ELF-1 (cell line): Measurements from ENCODE around the gene CFAP410.
"Not testable (repeated sequence)": the region's sequence is repeated elsewhere in the genome, so short reads cannot be mapped to it uniquely, and the experiment has no call there.

Source experiments
- DNase-seq: peaks from one replicate; pipeline ENCODE4 v3.0.0-alpha.2; 2016; ENCODE audit warnings: low read depth, low spot score

CFAP410 gene

DNA sequence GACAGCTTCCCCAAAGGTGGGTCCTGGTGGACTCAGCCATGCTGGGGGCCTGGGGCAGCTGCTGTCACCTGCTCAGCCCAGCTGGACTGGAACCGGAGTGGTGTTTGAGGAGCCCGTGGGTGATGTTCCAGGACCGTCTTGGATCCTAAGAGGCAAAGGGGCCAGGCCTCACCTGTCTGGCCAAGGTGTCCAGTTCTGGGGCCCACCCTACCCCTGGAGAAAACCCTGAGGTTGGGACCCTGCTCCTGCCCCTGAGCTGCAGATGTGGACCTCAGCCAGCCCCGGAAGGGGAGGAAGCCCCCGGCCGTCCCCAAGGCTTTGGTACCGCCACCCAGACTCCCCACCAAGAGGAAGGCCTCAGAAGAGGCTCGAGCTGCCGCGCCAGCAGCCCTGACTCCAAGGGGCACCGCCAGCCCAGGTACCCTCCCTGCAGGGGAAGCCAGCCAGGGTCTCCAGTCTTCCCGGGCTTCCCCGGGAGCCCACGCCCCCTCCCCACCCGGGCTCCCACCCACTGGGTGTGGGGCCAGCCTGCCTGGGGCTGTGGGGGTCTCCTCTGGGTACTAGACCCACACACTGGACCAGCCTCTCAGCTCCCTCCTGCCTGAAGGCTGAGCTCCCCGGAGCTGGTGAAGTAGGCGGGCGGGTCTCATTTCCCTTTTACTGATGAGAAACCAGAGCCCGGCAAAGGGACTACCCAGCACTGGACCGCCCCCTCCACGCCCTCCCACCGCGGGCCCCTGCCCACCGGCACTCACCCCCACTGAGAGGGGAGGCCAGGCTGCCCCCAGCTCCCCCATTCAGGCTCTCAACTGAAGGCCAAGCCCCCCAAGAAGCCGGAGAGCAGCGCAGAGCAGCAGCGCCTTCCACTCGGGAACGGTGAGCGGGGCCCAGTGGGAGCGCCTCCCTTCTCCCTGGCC lies 52.2 kb downstream of the CFAP410 start:
- no peak for DNase-seq

DNA sequence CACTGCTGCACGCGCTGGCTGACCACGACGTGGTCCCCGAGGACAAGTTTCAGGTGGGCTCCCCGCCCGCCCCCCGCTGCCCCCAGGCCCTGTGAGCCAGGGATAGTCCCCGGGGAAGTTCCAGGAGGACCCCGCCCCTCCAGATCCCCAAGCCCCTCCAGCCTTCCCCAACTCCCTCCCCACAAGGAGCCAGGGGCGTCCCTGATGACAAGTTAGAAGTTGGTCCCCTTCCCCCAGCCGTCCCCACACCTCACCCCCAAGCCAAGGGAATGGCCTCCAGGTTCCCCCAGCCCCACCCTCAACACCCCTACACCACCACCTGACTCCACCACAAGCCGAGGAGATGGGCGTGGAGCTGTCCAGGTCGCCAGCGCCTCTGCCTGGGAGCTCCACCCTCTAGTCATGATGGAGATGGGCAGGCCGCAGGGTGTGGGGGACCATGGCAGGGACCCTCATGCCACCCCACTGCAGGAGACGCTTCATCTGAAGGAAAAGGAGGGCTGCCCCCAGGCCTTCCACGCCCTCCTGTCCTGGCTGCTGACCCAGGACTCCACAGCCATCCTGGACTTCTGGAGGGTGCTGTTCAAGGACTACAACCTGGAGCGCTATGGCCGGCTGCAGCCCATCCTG lies 53.0 kb downstream of the CFAP410 start:
- no peak for DNase-seq

DNA sequence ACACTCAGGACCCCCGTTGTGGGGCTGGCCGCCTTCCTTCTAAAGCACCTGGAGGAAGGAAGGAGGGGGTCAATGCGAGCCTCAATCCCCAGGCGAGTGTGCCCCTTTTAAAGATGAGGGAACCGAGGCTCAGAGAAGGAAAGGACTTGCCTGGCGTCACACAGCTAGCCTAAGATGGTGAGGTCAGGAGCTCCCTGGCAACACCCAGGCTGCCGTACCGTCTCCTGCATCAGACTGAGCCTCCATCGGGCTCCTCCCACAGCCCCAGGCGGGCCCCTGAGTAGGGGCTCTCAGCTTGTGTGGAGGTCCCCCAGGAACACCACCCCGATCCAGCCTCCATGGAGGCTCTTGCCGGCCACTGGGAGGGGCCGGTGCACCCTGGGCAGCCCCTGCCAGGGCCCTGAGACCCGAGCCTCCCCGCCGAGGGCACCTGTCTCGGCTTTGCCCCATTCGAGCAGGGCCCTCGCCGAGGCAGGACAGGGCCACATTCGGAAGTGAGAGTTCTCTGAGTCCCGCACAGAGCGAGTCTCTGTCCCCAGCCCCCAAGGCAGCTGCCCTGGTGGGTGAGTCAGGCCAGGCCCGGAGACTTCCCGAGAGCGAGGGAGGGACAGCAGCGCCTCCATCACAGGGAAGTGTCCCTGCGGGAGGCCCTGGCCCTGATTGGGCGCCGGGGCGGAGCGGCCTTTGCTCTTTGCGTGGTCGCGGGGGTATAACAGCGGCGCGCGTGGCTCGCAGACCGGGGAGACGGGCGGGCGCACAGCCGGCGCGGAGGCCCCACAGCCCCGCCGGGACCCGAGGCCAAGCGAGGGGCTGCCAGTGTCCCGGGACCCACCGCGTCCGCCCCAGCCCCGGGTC lies 53.8 kb downstream of the CFAP410 start, which contains the start of gene AIRE:
Gene AIRE (plus strand): TSS at position 739 of the 855 bp plus-strand sequence. CDS start 131 bp downstream, outside the sequence.
- DNase-seq, result no peak

DNA sequence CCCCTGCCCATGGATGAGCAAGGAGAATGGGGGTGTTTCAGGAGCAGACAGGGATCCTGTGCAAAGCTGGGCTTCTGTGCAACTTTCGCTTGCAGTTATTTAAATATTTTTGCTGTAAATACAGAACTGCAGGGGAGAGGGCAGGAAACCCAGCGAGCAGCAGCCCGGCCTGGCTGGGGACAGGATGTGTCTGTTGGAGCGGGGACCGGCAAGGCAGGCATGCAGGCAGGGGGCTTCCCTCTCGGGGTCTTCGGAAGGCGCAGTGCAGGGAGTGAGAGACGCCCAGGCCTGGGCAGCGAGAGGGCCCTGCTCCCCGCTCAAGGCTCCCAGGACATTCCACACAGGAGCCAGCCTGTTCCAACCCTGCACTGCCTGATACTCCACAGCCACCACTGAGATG lies 55.2 kb downstream of the CFAP410 start:
- DNase-seq, result no peak

DNA sequence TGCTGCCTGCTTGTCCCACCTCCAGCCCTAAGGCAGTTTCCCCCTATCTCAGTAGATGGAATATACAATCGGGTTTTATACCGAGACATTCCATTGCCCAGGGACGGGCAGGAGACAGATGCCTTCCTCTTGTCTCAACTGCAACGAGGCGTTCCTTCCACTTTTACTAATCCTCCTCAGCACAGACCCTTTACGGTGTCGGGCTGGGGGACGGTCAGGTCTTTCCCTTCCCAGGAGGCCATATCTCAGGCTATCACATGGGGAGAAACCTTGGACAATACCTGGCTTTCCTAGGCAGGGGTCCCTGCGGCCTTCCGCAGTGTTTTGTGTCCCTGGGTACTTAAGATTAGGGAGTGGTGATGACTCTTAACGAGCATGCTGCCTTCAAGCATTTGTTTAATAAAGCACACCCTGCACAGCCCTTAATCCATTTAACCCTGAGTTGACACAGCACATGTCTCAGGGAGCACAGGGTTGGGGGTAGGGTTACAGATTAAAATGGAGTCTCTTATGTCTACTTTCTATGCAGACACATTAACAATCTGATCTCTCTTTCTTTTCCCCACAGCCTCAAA lies 55.9 kb downstream of the CFAP410 start:
- not testable (repeated sequence) for DNase-seq

DNA sequence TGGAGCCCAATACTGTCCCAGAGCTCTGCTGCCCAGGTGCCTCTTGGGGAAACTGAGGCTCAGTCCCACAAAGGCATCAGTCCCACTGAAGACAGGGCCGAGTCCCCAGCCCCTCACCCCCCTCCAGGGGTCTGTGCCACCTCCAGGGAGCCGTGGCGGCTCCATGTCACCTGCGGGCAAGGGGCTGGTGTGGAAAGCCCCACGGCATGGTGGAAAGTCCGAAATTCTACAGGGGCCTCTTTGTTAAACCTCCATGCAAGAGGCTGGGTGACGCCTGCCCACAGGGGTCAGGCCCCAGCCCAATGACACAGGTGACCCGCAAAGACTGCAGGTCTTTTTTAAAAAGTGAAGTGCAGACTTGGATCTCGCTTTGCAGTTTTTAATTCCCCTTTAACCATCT lies 56.8 kb downstream of the CFAP410 start:
- DNase-seq, result no peak

DNA sequence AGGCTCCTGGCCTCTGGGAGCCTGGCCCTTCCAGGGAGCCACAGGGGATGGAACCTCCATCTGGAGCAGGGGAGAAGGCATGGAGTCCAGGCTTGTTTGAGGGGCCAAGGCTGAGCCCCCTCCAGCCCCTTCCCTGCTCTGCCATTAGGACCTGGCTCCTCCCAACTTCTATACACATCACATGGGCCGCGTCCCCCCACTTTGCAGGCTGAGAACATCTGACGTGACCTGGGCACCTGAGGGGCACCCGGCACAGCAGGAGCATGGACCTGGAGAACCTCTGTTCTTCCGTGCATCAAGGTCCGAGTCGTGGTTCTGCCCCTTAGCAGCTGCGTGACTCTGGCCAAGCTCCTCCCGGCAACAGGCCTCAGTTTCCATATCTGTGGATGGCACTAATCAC lies 57.4 kb downstream of the CFAP410 start:
- no peak for DNase-seq

DNA sequence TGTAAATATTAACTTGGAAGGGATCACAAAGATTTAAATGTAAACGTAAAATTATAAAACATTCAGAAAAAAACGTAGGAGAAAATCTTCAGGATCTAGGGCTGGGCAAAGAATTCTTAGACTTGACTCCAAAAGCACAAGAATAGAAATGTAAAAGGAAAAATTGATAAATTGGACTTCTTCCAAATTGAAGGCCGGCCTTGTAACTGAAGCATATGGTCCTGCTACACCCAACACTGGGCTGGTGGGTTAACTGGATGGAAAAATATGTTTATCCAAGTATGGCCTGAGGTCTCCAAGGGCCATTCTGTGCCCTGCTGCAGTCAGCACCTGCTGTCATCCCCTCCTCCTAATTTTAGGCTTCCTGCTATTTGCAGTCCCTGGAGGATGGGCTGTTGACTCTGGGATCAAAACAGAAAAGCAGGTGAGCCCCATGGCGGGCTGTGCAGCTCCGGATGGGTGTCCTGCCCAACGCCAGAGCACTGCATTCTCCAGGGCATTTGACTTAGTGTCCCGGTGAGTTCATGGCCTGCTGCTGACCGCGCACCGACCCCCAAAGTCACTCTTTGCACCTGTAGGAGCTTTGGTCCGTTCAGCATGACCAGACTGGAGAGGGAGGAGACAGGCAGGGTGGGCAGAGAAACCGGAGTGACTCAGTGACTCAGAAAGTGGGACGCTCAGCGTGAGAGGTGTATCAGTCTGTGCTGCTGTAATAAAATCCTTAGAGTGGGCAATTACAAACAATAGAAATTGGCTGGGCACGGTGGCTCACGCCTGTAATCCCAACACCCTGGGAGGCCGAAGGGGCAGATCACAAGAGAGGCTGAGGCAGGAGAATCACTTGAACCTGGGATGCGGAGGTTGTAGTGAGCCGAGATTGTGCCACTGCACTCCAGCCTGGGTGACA lies 59.6 kb downstream of the CFAP410 start:
- DNase-seq, result no peak
